Liver (tissue), 2 donors: ENCODE results near the gene CCDC152.

Source experiments
- CTCF ChIP-seq: fragments of 150-350 bp; IDR thresholded peaks from 2 replicates; pipeline ENCODE4 v1.5.1; 2017; ENCODE audit warnings: improper control_type of control experiment, low read depth, low read length; ENCODE audit not compliant: missing input control
- REST ChIP-seq: IDR thresholded peaks from 2 replicates; pipeline ENCODE4 v1.6.1; 2016; ENCODE audit warnings: antibody characterized with exemption, mild to moderate bottlenecking
- YY1 ChIP-seq: IDR thresholded peaks from 2 replicates; pipeline ENCODE4 v1.6.1; 2016; ENCODE audit warnings: antibody characterized with exemption, mild to moderate bottlenecking
- ZBTB33 ChIP-seq: IDR thresholded peaks from 2 replicates; pipeline ENCODE4 v1.6.1; 2016; ENCODE audit warnings: antibody characterized with exemption
- donor health status: healthy.

GRCh38 chr5:42851481-42851880 lies 94.9 kb downstream of the CCDC152 start:
- TF ChIP-seq YY1 (no peak), REST (no peak), ZBTB33 (no peak), CTCF (no peak)
